Liver (tissue), 9 donors: ENCODE measurements around the gene CDK8. TPM values are rescaled to one million over a fixed set of nuclear protein-coding genes. Genes with fewer than 3 reads are reported as not detected.

ENCODE experiments used
- DNase-seq: peaks from one replicate; pipeline ENCODE4 v3.0.0-alpha.2; 2017; ENCODE audit warnings: low spot score
- H3K27ac ChIP-seq, 2 donors: one replicate each; pipeline ENCODE4 v1.7.0; 2013; ENCODE audit warnings: inconsistent platforms in 2 of 2, low read length in 2 of 2, control low read depth in 1 of 2, low read depth in 1 of 2, mild to moderate bottlenecking in 1 of 2
- H3K27me3 ChIP-seq, 4 donors: one replicate each; pipeline versions ENCODE4 v1.6.1 to v1.7.0; 2013; ENCODE audit warnings: low read length in 3 of 4, inconsistent platforms in 1 of 4, mild to moderate bottlenecking in 1 of 4, moderate library complexity in 1 of 4; ENCODE audit not compliant: control insufficient read depth in 4 of 4, insufficient read depth in 4 of 4
- H3K36me3 ChIP-seq, 4 donors: one replicate each; pipeline versions ENCODE4 v1.6.1 to v1.7.0; 2013; ENCODE audit warnings: low read length in 3 of 4, mild to moderate bottlenecking in 3 of 4, low read depth in 1 of 4, moderate library complexity in 1 of 4; ENCODE audit not compliant: control insufficient read depth in 4 of 4, insufficient read depth in 3 of 4
- H3K4me1 ChIP-seq, 4 donors: one replicate each; pipeline versions ENCODE4 v1.6.1 to v1.7.0; 2013; ENCODE audit warnings: low read length in 3 of 4, mild to moderate bottlenecking in 3 of 4, moderate library complexity in 1 of 4; ENCODE audit not compliant: control insufficient read depth in 4 of 4, insufficient read depth in 4 of 4
- H3K4me3 ChIP-seq, 3 donors: one replicate each; pipeline versions ENCODE4 v1.6.1 to v1.7.0; 2013; ENCODE audit warnings: low read length in 3 of 3, control low read depth in 1 of 3, low read depth in 1 of 3, mild to moderate bottlenecking in 1 of 3
- H3K9ac ChIP-seq, 2 donors: one replicate each; pipeline ENCODE4 v1.7.0; 2013; ENCODE audit warnings: low read length in 2 of 2, mild to moderate bottlenecking in 2 of 2, moderate library complexity in 2 of 2, control low read depth in 1 of 2, low read depth in 1 of 2
- H3K9me3 ChIP-seq, 4 donors: one replicate each; pipeline versions ENCODE4 v1.6.1 to v1.7.0; 2013; ENCODE audit warnings: low read length in 3 of 4; ENCODE audit not compliant: control insufficient read depth in 4 of 4
- ATF3 ChIP-seq: IDR thresholded peaks from 2 replicates; pipeline ENCODE4 v1.6.1; 2016; ENCODE audit warnings: antibody characterized with exemption
- CTCF ChIP-seq: fragments of 150-350 bp; IDR thresholded peaks from 2 replicates; pipeline ENCODE4 v1.5.1; 2017; ENCODE audit warnings: improper control_type of control experiment, low read depth, low read length; ENCODE audit not compliant: missing input control
- EGR1 ChIP-seq, 2 donors: IDR thresholded peaks; 2 replicates each; pipeline ENCODE4 v1.6.1; 2016 to 2018; ENCODE audit warnings: antibody characterized with exemption in 2 of 2, low read depth in 2 of 2
- FOXA1 ChIP-seq: IDR thresholded peaks from 2 replicates; pipeline ENCODE4 v1.6.1; 2016; ENCODE audit warnings: antibody characterized with exemption
- FOXA2 ChIP-seq: IDR thresholded peaks from 2 replicates; pipeline ENCODE4 v1.6.1; 2016; ENCODE audit warnings: antibody characterized with exemption
- GABPA ChIP-seq, 2 donors: IDR thresholded peaks in 1 of 2; conservative IDR thresholded peaks in 1 of 2; 2 replicates each; pipeline ENCODE4 v1.6.1; 2016; ENCODE audit warnings: antibody characterized with exemption in 2 of 2, mild to moderate bottlenecking in 1 of 2, moderate library complexity in 1 of 2
- HNF4A ChIP-seq, 2 donors: conservative IDR thresholded peaks; 2 replicates each; pipeline ENCODE4 v1.6.1; 2016; ENCODE audit warnings: antibody characterized with exemption in 2 of 2, mild to moderate bottlenecking in 2 of 2
- HNF4G ChIP-seq: IDR thresholded peaks from 2 replicates; pipeline ENCODE4 v1.6.1; 2016; ENCODE audit warnings: antibody characterized with exemption
- JUND ChIP-seq, 2 donors: IDR thresholded peaks; 2 replicates each; pipeline ENCODE4 v1.6.1; 2016; ENCODE audit warnings: antibody characterized with exemption in 2 of 2
- MAX ChIP-seq: IDR thresholded peaks from 2 replicates; pipeline ENCODE4 v1.6.1; 2016; ENCODE audit warnings: antibody characterized with exemption
- RAD21 ChIP-seq, 2 donors: IDR thresholded peaks; 2 replicates each; pipeline ENCODE4 v1.6.1; 2016; ENCODE audit warnings: antibody characterized with exemption in 2 of 2, mild to moderate bottlenecking in 2 of 2
- REST ChIP-seq: IDR thresholded peaks from 2 replicates; pipeline ENCODE4 v1.6.1; 2016; ENCODE audit warnings: antibody characterized with exemption, mild to moderate bottlenecking
- RXRA ChIP-seq, 2 donors: IDR thresholded peaks; 2 replicates each; pipeline ENCODE4 v1.6.1; 2017 to 2018; ENCODE audit warnings: antibody characterized with exemption in 2 of 2, mild to moderate bottlenecking in 1 of 2
- SP1 ChIP-seq: IDR thresholded peaks from 2 replicates; pipeline ENCODE4 v1.6.1; 2018; ENCODE audit warnings: antibody characterized with exemption, mild to moderate bottlenecking
- TAF1 ChIP-seq: conservative IDR thresholded peaks from 2 replicates; pipeline ENCODE4 v1.6.1; 2016; ENCODE audit warnings: antibody characterized with exemption, mild to moderate bottlenecking
- YY1 ChIP-seq: IDR thresholded peaks from 2 replicates; pipeline ENCODE4 v1.6.1; 2016; ENCODE audit warnings: antibody characterized with exemption, mild to moderate bottlenecking
- WGBS: extraction: QIAGEN DNeasy Blood & Tissue Kit; methylation state at CpG from one replicate; pipeline ENCODE4 v1.1.7; 2013; 5-methylcytosine and 5-hydroxymethylcytosine counted together
- polyA plus RNA-seq, 2 donors: library from polyadenylated mRNA; stranded (reverse) in 1 of 2; unstranded in 1 of 2; fragments of 200-250 nt in 1 of 2; fragments of >200 nt in 1 of 2; fragmentation: Nextera tagmentation in 1 of 2; extraction: Ambion mirVana in 1 of 2; gene quantifications; one replicate each; pipeline versions ENCODE4 v1.2.1 to v1.2.3, GENCODE V29; 2013 to 2015
- total RNA-seq, 2 donors: library from RNA; depleted of rRNA; stranded (reverse); fragments of >200 nt; gene quantifications; one replicate each; pipeline ENCODE4 v1.2.3, GENCODE V29; 2014
- donor health status: healthy.
- donor health status: healthy.
- donor health status: healthy.
- donor health status: healthy.
- donor health status: healthy.

Gene CDK8
- total and polyA plus RNA-seq, 4 donors: 3.3 to 10.8 (median 6.8) TPM

GRCh38 chr13:26295812-26296211, 41.9 kb downstream of the CDK8 start:
- H3K9ac ChIP-seq: no peak overlapping the region
- no peak overlapping the region for H3K27ac ChIP-seq
- TF ChIP-seq FOXA2: no peak
- no peak for TF ChIP-seq ATF3
- TF ChIP-seq GABPA (IDR thresholded peaks at IDR 0.05 in 1 of 2, conservative IDR thresholded peaks at IDR 0.05 in 1 of 2): no peak
- no peak for TF ChIP-seq YY1
- no peak for TF ChIP-seq JUND (IDR thresholded peaks at IDR 0.05)
- TF ChIP-seq MAX: no peak
- no peak for TF ChIP-seq RAD21 (IDR thresholded peaks at IDR 0.05)
- TF ChIP-seq TAF1: no peak
- TF ChIP-seq HNF4A (conservative IDR thresholded peaks at IDR 0.05): no peak
- no peak for TF ChIP-seq CTCF
- TF ChIP-seq FOXA1: no peak
- TF ChIP-seq REST: no peak
- TF ChIP-seq EGR1 (IDR thresholded peaks at IDR 0.05; ENCODE audit: low read depth in 2 of 2): no peak
- TF ChIP-seq SP1: no peak
- no peak for TF ChIP-seq RXRA (IDR thresholded peaks at IDR 0.05)
- DNase-seq: no peak
- no peak overlapping the region for H3K4me3 ChIP-seq
- peaks cover 0 to 5% (median 0%) of the 10 kb centered on the region in 4 donors for H3K4me1 ChIP-seq
- no peaks in the 10 kb centered on the region for H3K9me3 ChIP-seq
- 94% methylated on average over 6 of the region's 6 CpGs for WGBS
- H3K27me3 ChIP-seq: no peaks in the 10 kb centered on the region
- peaks cover 0 to 2% (median under 1%) of the 10 kb centered on the region in 4 donors for H3K36me3 ChIP-seq

GRCh38 chr13:26299168-26299750, 45.3 kb downstream of the CDK8 start:
- peaks cover 0 to 8% (median 0%) of the 10 kb centered on the region in 4 donors for H3K4me1 ChIP-seq
- no peaks in the 10 kb centered on the region for H3K9me3 ChIP-seq
- H3K9ac ChIP-seq: no peak overlapping the region
- no peak for DNase-seq
- H3K4me3 ChIP-seq: no peak overlapping the region
- TF ChIP-seq FOXA2 (no peak), HNF4G (no peak), EGR1 (IDR thresholded peaks at IDR 0.05; ENCODE audit: low read depth in 2 of 2) (no peak), HNF4A (conservative IDR thresholded peaks at IDR 0.05) (no peak), SP1 (no peak)
- WGBS: 90% methylated on average over 4 of the region's 4 CpGs
- H3K36me3 ChIP-seq: peaks cover 0 to 2% (median 0%) of the 10 kb centered on the region in 4 donors
- no peak overlapping the region for H3K27ac ChIP-seq
- H3K27me3 ChIP-seq: no peaks in the 10 kb centered on the region
